CD4-positive, alpha-beta T cell treated with Interferon gamma for 1 hour (primary cell): ENCODE measurements around the gene HIPK2.

Source experiments
- DNase-seq: peaks from one replicate; pipeline ENCODE4 v3.0.0-alpha.2; 2020

Gene HIPK2

DNA sequence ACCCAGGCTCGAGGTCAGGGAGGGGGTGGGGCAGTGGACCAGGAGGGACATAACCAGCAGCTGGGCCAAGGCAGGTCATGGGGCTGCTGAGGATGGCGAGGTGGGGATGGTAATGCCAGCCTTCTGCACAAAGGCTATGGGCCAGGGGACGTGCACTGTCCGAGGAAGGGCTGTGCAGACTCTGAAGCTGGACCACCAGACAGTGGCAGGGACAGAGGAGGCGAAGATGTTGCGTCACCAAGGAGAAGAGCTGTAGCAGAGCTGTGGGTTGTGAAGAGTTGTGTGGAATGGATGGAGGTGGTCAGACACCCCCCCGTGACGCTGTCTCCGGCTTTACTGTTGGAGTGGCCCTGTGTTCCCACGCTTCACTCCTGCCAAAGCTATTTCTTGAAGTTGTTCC, 252.6 kb downstream of the HIPK2 start:
- DNase-seq: no peak

DNA sequence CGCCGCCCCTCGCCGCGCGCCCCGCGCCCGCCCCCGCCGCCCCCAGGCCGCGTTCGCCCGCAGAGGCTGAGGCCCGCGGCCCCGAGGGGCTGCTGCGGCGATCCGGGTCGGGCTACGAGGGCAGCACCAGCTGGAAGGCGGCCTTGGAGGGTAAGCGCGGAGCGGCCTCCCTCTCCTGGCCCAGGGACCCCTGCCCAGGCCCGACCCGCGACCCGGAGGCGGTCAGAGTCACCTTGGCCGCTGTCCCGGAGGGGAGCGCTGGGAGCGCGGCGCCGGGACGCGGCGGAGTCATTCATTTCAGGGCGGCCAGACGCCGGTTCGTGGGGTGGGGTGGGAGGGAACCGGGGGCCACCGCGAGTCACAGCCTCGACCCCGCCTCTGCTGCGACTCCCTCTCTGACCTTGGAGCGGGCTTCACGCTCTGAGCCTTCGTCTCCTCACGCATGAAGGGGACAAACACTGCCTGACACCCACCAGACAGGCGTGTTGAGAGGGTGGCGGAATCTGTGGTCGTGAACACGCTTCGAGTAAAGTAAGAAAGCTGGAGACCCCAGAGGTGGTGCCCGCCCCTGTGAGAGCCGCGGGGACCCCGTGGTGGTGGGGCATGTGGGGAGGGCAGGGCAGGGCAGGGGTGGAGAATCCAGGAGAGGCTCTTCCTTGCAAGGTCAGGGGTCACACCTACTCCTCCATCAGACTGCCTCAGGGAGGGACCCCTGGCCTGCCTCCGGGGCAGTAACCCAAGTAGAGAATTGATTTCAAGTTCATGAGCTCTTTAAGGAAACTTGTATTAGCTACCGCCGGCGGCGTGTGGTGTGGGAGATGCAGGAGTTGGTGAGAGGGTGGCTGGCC, 253.6 kb downstream of the HIPK2 start:
- DNase-seq: no peak

DNA sequence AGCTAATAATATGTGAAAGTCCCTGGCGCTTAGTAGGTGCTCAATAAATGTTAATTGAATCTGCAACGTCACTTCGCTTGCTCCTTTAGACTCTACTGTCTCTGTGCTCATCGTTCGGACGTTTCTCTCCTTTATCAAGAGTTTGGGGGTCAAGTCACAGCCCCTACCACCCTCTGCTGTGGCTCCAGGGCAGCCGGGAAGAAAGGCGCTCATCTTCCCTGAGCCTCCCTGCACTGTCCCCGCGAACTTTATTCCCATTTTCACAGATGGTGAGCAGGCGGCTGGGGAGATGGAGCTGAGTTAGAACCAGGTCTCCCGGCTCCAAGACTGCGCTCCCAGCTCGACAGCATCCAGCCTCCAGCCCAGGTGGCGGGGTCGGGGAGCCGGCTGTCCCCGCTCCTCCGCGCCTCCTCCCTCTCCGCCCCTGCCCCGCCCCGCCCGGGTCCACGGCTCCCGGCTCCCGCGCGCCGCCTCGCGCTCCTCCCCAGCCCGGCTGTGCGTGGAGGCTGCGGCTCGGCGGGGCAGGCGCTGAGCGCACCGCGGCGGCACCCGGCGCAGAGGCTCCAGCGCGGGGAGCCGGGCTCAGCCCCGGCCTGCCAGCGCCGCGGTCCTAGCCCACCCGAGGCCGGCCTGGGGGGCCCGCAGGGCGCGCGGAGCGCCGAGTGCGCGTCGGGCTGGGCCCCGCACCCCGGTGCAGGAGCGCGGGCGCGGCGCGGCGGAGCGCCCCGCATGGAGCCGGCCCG, 254.4 kb downstream of the HIPK2 start, which contains the start of gene CLEC2L:
Gene CLEC2L, plus strand, starts transcription at position 487 of the 743 bp plus-strand sequence. Its CDS starts 243 bp downstream, at position 730.
- no peak for DNase-seq

DNA sequence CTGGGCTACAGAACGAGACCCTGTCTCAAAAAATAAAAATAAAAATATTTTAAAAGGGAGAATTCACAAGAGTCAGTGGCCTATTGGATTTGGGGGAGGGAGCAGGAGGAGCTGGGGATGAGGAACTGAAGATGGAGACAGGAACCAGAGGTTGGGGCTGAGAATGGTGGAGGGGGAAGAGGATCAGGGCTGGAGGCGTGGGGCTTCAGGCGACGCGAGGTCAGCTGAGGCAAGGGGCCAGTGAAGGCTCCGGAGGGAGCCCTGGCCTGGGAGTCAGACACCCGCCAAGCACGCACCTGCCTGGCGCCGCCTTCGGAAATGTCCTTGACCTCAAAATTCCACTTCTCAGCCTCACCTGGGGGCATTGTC, 255.0 kb downstream of the HIPK2 start:
- no peak for DNase-seq

DNA sequence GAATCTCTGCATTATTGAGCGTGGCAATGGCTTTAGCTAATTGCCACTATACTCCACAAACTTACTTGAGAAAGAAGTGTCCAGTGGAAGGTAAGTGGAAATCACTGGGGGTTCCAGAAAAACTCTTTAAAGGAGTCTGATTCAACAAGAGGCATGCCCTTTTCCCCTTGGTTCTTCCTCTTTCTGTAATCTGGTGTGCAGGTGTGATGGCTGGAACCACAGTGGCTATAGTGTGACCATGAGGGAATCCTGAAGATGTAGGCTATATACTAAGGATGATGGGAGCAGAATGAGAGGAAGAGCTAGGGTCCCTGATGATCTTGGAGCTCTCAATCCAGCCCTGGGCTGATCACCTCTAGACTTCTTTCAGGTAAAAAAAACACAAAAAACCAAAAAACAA, 256.4 kb downstream of the HIPK2 start:
- no peak for DNase-seq

DNA sequence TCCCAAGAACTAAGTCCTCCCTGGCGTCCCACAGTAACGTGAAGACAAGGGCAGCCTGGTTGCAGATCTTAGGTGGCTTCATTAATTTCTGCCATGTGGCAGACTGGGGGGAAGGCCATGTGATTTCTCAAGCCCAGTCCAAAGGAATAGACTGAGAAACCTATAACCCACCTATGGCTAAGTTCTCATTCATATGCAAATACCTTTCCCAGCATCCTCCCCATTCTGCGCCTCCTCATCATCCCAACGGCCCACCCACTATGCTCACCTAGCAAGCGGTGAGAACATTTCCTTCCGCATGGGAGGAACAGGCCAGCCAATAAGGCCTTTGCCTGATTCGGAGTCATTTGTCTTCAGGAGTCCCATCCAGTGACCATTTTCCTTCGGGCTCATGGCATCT, 262.5 kb downstream of the HIPK2 start:
- DNase-seq: no peak
